Endometrial microvascular endothelial cells (primary cell): Measurements from ENCODE around the gene ZNF148. TPM values are rescaled to one million over a fixed set of nuclear protein-coding genes. Genes with fewer than 3 reads are reported as not detected.

ENCODE experiments used
- in situ Hi-C: cut with HindIII; loops from 2 replicates; pipeline ENCODE4 v1.10.0; 2017; ENCODE audit warnings: low sequenced_read_pairs, low pct_unique_long_range_greater_than_20kb; ENCODE audit errors: inconsistent ontology term
- total RNA-seq: library from RNA; depleted of rRNA; stranded (reverse); fragments of >200 nt; gene quantifications from one replicate; pipeline ENCODE4 v1.2.3, GENCODE V29; 2015; ENCODE audit errors: inconsistent ontology term

ZNF148 gene
- total RNA-seq, 1 donor from 2014 or later = 16.2 TPM

DNA sequence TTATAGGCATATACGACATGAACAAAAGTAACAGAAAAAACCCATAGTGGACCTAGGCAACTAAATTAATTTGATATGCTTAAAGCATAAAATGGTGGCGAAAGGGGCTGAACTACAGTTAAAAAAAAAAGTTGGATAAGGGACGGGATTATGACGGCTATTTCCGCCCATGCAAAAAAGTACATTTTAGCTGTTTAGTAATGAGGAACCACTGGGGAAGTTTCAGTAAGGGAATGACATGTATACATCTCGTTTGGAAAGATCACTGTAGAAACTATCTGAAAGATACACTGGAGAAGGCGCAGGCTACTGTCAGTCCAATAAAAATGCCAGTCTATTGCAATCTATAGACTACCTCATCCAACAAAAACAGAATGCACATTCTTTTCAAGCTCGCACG lies 65.6 kb downstream of the ZNF148 start:
- in situ Hi-C loops = no loop called here

GRCh38 chr3:125306620-125307019 lies 68.5 kb downstream of the ZNF148 start:
- in situ Hi-C loops = no loop called here

DNA sequence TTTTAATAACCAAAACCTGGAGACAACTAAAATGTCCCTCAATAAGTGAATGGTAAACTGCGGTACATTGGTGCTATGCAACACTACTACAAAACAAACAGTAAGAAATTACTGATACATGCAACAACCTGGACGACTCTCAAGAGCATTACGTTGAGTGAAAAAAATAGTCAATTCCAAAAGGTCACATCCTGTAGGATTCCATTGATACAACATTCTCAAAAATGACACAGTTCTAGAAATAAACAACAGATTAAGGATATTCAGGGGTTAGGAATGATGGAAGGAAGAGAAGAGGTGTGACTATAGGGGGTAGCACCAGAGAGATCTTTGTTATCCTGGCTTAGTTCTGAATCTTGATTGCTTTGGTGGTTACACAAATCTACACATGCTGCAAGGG lies 72.2 kb downstream of the ZNF148 start:
- in situ Hi-C loops = no loop called here

- in situ Hi-C loops = no loop called here
Observed at GRCh38 chr3:125300416-125300815, 74.7 kb downstream of the ZNF148 start.

GRCh38 chr3:125294411-125294810 lies 80.7 kb downstream of the ZNF148 start:
- in situ Hi-C loops = no loop called here

DNA sequence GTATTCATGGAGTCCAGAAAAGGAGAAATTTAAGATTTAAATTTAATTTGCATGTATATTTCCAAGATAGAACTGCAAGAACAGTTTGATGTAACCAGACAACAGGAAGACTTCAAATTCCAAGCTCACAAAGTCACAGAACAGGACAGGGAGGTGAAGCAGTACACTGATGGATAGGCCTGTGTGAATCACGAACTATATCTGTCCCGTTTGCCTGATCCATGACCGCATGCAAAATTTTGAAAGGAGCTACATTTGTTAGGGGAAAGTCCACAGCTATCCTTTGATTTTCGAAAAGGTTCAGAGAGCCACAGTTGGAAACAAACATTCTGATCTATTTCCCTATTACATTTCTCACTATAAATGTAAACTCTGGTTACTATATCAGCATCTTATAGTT lies 83.1 kb downstream of the ZNF148 start:
- in situ Hi-C loops = no loop called here

DNA sequence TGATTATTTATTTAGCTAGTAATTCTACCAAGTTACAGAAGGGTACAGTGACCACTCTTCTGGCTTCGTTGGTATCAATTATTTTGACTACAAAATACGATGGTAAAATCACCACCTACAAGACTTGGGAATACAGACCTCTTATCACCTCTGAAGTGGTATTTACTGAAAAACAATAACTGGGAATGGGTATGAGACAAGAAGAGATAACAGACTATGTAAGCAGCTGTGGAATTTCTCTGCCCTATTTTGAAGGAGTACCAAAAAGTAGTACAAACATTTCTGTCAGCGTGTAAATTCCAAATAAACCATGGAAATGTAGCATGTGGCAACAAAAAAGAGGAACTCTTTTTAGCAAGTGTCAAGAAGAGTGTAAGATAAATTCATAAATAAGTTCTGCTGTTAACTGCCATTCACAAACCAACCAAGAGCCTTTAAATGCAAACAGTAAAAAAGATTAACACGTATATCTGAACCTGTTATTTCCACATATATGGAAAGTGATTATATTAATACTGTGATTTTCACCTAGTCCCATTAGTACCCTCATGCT lies 85.6 kb downstream of the ZNF148 start:
- in situ Hi-C loops = no loop called here

DNA sequence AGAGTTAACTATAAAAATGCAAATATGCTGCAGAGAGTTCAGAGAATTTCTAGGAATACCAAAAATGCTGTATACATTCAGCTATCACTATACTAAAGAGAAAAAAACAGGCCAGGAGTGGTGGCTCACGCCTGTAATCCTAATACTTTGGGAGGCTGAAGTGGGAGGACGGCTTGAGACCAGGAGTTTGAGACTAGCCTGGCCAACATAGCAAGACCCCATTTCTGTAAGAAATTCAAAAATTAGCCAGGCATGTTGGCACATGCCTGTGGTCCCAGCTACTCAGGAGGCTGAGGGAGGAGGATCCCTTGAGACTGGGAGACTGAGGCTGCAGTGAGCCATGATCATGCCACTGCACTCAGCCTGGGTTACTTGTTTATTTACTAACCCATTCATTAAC lies 87.9 kb downstream of the ZNF148 start:
- in situ Hi-C loops = no loop called here

- in situ Hi-C loops = no loop called here
Observed at GRCh38 chr3:125281381-125281780, 93.7 kb downstream of the ZNF148 start.

GRCh38 chr3:125280668-125281361 lies 94.3 kb downstream of the ZNF148 start:
- in situ Hi-C loops = no loop called here

DNA sequence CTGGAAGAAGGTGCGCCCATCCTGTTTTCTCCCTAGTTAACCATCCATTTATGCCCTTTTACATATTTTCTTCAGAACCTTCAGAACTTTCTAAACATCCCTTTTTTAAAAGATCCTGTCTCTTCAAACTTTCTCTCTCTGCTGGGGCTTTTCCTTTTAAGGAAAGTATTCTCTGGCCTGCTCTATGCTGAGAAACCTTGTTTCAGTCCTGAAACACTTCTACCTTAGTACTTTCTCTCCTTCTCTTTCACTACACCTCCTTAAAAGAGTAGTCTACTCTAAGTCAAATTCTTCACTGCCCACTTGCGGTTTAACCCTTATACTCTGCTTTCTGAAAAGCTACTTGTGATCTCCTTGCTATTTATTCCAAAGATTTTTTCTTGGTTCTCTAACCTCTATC lies 97.0 kb downstream of the ZNF148 start:
- in situ Hi-C loops = no loop called here

DNA sequence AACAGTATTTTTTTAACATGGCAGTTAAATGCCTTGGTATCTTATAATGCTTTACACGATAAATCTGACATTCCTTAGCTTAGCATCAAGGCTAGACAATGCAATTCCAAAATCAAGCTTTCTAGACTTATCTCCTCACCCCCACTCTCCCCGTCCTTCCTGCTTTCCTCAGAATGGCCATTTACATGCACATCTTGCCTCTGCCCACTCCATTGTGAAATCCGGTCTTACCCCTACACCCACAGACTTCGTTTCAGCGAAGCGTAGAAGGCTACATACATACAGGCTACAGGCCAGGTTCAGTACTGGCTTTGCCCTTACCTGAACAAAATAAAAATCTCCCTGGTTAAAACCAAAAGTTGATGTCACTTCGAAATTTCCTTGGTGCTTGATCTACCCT lies 104.0 kb downstream of the ZNF148 start:
- in situ Hi-C loops = no loop called here

- in situ Hi-C loops = no loop called here
Observed at GRCh38 chr3:125267460-125267859, 107.7 kb downstream of the ZNF148 start.

DNA sequence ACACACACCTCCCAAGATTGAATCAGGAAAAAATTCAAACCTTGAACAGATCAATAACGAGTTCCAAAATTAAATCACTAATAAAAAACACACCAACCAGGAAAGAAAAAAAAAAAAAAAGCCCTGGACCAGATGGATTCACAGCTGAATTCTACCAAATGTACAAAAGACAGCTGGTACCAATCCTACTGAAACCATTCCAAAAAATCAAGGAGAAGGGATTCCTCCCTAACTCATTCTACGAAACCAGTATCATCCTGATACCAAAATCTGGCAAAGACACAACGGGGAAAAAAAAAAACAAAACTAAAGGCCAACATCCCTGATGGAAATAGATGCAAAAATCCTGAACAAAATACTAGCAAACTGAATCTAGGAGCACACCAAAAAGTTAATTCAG lies 108.2 kb downstream of the ZNF148 start:
- in situ Hi-C loops = no loop called here

DNA sequence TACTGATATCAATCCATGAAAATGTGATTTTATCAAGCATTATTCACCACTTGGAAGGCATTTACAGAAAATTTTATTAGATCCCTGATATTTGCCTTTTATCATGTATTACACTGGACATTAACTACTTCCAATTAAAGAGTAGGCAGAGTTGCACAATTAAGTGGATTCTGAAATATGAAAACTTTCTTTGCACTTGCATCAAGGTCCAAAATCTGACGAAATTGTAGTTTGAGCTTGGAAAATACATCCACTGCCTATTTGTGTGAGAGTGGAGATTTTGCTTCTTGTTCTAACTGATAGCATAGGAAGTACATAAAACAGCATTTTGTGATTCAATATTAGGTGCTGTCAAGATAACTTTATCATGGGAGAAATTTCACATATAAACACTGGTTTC lies 113.0 kb downstream of the ZNF148 start:
- in situ Hi-C loops = no loop called here

- in situ Hi-C loops = no loop called here
Observed at GRCh38 chr3:125261031-125261430, 114.1 kb downstream of the ZNF148 start.

GRCh38 chr3:125260158-125260557 lies 115.0 kb downstream of the ZNF148 start:
- in situ Hi-C loops = no loop called here

- in situ Hi-C loops = no loop called here
Observed at GRCh38 chr3:125257536-125257935, 117.6 kb downstream of the ZNF148 start.

DNA sequence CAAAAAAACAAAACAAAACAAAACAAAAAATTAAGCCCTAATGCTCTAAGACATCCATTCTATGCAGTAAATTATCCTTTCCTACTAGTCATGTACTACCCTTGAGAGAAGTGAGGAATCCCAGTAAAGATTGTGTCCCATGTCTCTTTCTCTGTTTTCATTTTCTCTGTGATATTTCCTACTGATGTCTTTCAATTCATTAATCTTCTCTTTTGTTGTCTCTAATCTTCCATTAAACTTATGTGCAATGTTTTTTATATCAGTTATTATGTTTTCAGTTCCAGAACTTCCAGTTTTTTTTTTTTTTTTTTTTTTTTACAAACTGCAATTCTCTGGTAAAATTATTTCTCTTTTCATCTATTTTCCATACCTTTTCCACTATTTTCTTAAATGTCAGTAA lies 118.5 kb downstream of the ZNF148 start:
- in situ Hi-C loops = no loop called here

- in situ Hi-C loops = no loop called here
Observed at GRCh38 chr3:125250973-125251372, 124.2 kb downstream of the ZNF148 start.

DNA sequence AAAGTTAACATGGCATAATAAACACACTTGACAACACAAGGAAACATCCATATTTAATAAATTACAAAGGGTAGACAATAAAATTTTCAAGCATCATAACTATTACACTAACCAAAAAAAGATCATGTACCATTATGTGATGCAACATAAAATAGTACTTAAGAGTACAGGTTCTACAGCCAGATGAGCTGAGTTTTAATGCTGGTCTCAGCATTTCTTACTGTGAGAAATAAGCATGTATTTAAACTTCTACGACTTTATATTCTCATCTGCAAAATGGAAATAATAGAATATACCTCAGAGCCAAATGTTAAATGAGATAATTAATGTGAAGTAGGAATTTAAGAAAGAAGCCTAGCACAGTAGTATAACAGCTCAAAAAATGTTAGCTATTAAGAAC lies 128.9 kb downstream of the ZNF148 start:
- in situ Hi-C loops = no loop called here
